Activated CD4-positive, alpha-beta T cell treated with anti-CD3 and anti-CD28 coated beads for 1 hour (primary cell): Measurements from ENCODE around the gene ZNF311.
A peak's percentile ranks its signal among the peaks of the same experiment; 100 is the strongest.
"Not testable (repeated sequence)": the region's sequence is repeated elsewhere in the genome, so short reads cannot be mapped to it uniquely, and the experiment has no call there.

Source experiments
- DNase-seq: peaks from one replicate; pipeline ENCODE4 v3.0.0-alpha.2; 2020

The ZNF311 gene

GRCh38 chr6:28953039-28953584, 52.0 kb downstream of the ZNF311 start:
- peak; percentile 41 for DNase-seq

DNA sequence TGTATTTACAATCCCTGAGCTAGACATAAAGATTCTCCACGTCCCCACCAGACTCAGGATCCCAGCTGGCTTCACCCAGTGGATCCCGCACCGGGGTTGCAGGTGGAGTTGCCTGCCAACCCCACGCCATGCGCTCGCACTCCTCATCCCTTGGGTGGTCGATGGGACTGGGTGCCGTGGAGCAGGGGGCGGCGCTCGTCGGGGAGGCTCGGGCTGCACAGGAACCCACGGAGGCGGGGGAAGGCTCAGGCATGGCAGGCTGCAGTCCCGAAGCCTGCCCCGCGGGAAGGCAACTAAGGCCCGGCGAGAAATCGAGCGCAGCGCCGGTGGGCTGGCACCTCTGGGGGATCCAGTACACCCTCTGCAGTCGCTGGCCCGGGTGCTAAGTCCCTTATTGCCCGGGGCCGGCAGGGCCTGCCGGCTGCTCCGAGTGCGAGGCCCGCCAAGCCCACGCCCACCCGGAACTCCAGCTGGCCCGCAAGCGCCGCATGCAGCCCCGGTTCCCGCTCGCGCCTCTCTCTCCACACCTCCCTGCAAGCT, 55.4 kb downstream of the ZNF311 start:
- DNase-seq = not testable (repeated sequence)

- no peak for DNase-seq
Measured at GRCh38 chr6:28948782-28949486, 56.2 kb downstream of the ZNF311 start.

GRCh38 chr6:28947831-28948270, 57.3 kb downstream of the ZNF311 start:
- DNase-seq = no peak

DNA sequence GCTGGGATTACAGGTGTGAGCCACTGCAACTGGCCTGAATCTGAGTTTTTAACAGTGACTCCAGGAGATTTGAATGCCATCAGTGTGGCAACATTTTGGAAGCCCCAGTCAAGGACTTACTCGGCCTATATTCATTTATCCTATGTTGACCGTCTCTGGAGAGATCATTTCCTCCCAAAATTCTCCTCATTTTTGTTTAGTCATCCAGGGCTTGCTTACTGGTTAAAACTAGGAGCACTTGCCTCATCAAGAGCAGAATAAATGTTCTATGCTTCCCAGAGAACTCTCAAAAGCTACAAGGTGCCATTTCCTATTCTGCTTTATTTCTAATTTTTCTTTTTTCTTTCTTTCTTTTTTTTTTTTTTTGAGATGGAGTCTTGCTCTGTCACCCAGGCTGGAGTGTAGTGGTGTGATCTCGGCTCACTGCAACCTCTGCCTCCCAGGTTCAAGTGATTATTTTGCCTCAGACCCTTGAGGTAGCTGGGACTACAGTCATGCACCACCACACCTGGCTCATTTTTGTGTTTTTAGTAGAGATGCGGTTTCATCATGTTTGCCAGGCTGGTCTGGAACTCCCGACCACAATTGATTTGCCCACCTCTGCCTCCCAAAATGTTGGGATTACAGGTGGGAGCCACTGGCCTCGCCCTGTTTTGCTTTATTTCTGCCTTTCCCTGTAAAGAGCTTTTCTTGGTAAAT, 57.9 kb downstream of the ZNF311 start:
- no peak for DNase-seq

DNA sequence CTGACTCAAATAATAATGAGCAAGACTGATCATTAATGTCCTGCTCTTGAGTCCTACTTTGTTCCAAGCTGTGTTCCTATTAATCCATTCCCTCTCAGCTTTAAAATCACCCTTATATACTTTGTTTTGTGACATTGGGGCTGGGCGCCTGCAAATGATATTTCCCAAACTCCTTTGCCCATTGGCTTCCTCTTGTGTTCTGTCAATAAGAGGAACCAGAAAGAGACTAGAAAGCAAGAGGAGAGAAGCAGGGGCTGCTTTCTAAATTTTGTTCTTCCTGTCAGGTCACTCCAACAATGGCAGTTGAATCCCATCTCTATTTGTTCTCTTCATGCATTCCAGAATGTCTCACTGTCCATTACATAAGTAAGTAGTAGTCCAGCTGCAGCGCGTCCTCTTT, 59.8 kb downstream of the ZNF311 start:
- DNase-seq = no peak
